ENCODE results near the gene CLIC5.
A peak's percentile ranks its signal among the peaks of the same experiment; 100 is the strongest.

GRCh38 chr6:46015119-46015968, at the start of gene CLIC5:
- TF ChIP-seq CTCF (IDR thresholded peaks at IDR 0.05) = no peak
- TF ChIP-seq POLR2A (IDR thresholded peaks at IDR 0.05) = peak in 2 of 4 donors; percentile 28 to 59
